DND-41 (cell line): ENCODE measurements around the gene FHAD1.

Experiments used
- CTCF ChIP-seq: IDR thresholded peaks from 2 replicates; pipeline ENCODE4 v1.5.1; 2012; ENCODE audit warnings: borderline replicate concordance, low read length, moderate library complexity, mild to moderate bottlenecking; ENCODE audit not compliant: poor library complexity, severe bottlenecking; ENCODE audit errors: extremely low read depth
- EZH2 ChIP-seq: IDR thresholded peaks from 3 replicates; pipeline ENCODE4 v1.6.1; 2012; ENCODE audit warnings: borderline replicate concordance, low read depth, mild to moderate bottlenecking, moderate library complexity, low read length, inconsistent platforms; ENCODE audit not compliant: severe bottlenecking

- TF ChIP-seq CTCF, result no peak
- no peak for TF ChIP-seq EZH2
Measured at GRCh38 chr1:15222653-15223303, 24.2 kb upstream of the FHAD1 start.
